IPS-20b (cell line): ENCODE results near the gene PA2G4.

Source experiments
- H3K27ac ChIP-seq: one replicate; pipeline ENCODE4 v1.5.1; 2013; ENCODE audit warnings: low read length
- H3K27me3 ChIP-seq: 2 replicates; pipeline ENCODE4 v1.6.1; 2013; ENCODE audit warnings: mild to moderate bottlenecking, low read length, inconsistent platforms; ENCODE audit not compliant: insufficient read depth
- H3K36me3 ChIP-seq: 2 replicates; pipeline ENCODE4 v1.6.1; 2013; ENCODE audit warnings: low read depth, mild to moderate bottlenecking, inconsistent platforms, low read length, moderate library complexity; ENCODE audit not compliant: insufficient read depth
- H3K4me1 ChIP-seq: 2 replicates; pipeline ENCODE4 v1.6.1; 2013; ENCODE audit warnings: mild to moderate bottlenecking, control low read depth, inconsistent platforms, low read length, moderate library complexity; ENCODE audit not compliant: insufficient read depth
- H3K4me3 ChIP-seq: 2 replicates; pipeline ENCODE4 v1.5.1; 2013; ENCODE audit warnings: mild to moderate bottlenecking, low read length, inconsistent platforms
- H3K9ac ChIP-seq: 2 replicates; pipeline ENCODE4 v1.6.1; 2013; ENCODE audit warnings: low read depth, mild to moderate bottlenecking, inconsistent platforms, low read length, moderate library complexity
- H3K9me3 ChIP-seq: 2 replicates; pipeline ENCODE4 v1.6.1; 2013; ENCODE audit warnings: mild to moderate bottlenecking, low read depth, low read length, inconsistent platforms; ENCODE audit not compliant: insufficient read depth

The PA2G4 gene

GRCh38 chr12:56128670-56129205 is 24.4 kb downstream of the PA2G4 start:
- H3K36me3 ChIP-seq, result peaks cover 35% of the 10 kb centered on the region
- H3K27ac ChIP-seq, result no peak overlapping the region
- H3K4me3 ChIP-seq, result peak overlapping the region; percentile 86
- peaks cover 13% of the 10 kb centered on the region; the same call in 1 of the 2 replicates for H3K4me1 ChIP-seq
- peak overlapping the region; percentile 93 for H3K9ac ChIP-seq
- no peaks in the 10 kb centered on the region for H3K9me3 ChIP-seq
- H3K27me3 ChIP-seq, result no peaks in the 10 kb centered on the region

DNA sequence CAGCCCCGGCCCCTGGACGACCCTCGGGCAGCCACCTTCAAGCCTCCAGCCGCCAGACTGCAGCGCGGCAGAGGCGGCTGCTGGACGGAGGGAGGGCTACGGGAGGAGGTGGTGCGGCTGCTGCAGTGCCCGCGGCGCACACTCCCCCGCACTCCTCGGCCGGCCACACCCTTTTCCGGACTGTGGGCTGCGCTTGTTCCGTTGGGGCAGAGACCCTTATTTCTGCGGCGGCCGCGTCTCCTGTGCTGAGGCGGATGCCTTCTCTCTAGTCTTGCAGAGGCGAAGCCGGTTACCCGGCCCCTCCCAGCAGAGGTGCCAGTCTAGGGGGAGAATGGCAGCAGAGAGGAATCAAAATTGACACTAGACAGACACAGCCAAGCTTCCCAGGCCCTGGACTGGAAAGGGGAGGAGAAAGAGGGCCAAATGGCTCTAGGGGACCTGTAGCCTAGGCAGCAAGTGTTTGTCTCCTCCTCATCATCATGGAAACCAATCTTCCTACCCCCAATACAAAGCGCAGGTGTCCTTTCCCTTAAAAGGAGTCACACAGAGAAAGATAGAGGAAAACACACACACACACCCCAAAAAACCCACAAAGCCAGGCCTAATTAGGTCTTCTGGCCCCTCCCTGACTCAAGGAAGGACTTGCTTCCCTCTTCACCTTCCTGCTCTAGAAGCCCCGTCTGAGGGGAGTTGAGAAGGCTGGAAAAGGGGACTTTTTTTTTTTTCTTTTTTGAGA is 25.0 kb downstream of the PA2G4 start:
- H3K4me1 ChIP-seq, result peaks cover 13% of the 10 kb centered on the region; the same call in 1 of the 2 replicates
- no peaks in the 10 kb centered on the region for H3K27me3 ChIP-seq
- H3K36me3 ChIP-seq, result peaks cover 42% of the 10 kb centered on the region
- H3K27ac ChIP-seq, result no peak overlapping the region
- no peaks in the 10 kb centered on the region for H3K9me3 ChIP-seq
- peak overlapping the region; percentile 86 for H3K4me3 ChIP-seq
- peak overlapping the region; percentile 93 for H3K9ac ChIP-seq

- H3K4me3 ChIP-seq, result peak overlapping the region; percentile 86; the same call in 1 of the 2 replicates
- no peak overlapping the region for H3K27ac ChIP-seq
These were observed 25.7 kb downstream of the PA2G4 start for GRCh38 chr12:56129942-56130495.

DNA sequence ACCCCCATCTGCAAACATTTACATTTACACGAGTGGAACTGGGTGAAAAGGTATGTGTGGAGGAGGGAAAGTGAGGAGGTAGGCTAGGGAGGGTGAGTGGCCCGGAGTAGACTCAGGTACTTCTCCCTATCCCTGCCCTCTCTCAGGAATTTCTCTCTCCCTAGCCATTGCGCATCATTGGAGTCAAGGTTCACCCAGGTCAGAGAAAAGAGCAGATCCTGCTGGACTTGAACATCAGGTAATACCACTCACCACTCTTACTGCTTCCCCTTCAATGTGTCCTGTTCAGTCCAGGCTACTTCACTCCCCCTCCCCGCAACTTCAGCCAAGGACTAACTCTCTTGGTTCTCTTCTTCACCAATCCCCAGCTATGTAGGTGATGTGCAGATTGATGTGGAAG is 26.5 kb downstream of the PA2G4 start:
- Histone ChIP-seq H3K9ac (no peak overlapping the region), H3K36me3 (peaks cover 57% of the 10 kb centered on the region), H3K27me3 (no peaks in the 10 kb centered on the region), H3K9me3 (no peaks in the 10 kb centered on the region), H3K27ac (no peak overlapping the region), H3K4me3 (no peak overlapping the region), H3K4me1 (peaks cover 13% of the 10 kb centered on the region; the same call in 1 of the 2 replicates)

More at GRCh38 chr12:56129942-56130495, 25.7 kb downstream of the PA2G4 start:
- Histone ChIP-seq H3K27me3 (no peaks in the 10 kb centered on the region), H3K9me3 (no peaks in the 10 kb centered on the region), H3K36me3 (peaks cover 48% of the 10 kb centered on the region), H3K4me1 (peaks cover 13% of the 10 kb centered on the region; the same call in 1 of the 2 replicates), H3K9ac (peak overlapping the region; percentile 93; the same call in 1 of the 2 replicates)

- H3K4me1 ChIP-seq, result no peaks in the 10 kb centered on the region
- no peak overlapping the region for H3K27ac ChIP-seq
- no peak overlapping the region for H3K4me3 ChIP-seq
- H3K36me3 ChIP-seq, result peaks cover 97% of the 10 kb centered on the region
- H3K9me3 ChIP-seq, result no peaks in the 10 kb centered on the region
- no peaks in the 10 kb centered on the region for H3K27me3 ChIP-seq
- H3K9ac ChIP-seq, result no peak overlapping the region
These were observed 30.5 kb downstream of the PA2G4 start for GRCh38 chr12:56134897-56135296.

DNA sequence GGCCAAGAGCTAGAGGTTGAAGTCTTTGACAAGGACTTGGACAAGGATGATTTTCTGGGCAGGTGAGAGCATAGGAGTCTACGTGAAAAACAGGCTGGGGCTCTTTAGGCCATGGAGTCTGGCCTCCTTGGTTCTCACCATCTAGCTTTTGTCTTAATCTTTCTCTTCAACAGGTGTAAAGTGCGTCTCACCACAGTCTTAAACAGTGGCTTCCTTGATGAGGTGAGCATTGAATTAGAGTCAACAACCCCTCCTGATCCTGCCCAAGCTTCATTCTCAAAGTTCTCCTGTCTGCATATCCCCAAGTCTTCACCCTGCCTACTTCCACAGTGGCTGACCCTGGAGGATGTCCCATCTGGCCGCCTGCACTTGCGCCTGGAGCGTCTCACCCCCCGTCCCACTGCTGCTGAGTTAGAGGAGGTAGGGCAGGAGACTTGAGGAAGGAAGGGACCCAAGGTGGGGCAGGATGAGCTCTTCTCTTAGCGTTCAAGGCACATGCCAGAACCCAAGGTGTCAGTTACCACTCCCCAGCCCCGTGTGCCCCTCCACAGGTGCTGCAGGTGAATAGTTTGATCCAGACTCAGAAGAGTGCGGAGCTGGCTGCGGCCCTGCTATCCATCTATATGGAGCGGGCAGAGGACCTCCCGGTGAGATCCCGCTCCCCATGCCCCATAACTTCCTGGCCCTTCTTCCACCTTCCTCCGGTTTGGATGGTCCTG is 33.7 kb downstream of the PA2G4 start:
- no peak overlapping the region for H3K4me3 ChIP-seq
- no peaks in the 10 kb centered on the region for H3K9me3 ChIP-seq
- H3K27me3 ChIP-seq, result no peaks in the 10 kb centered on the region
- H3K9ac ChIP-seq, result no peak overlapping the region
- H3K36me3 ChIP-seq, result peaks cover 97% of the 10 kb centered on the region
- H3K4me1 ChIP-seq, result no peaks in the 10 kb centered on the region
- H3K27ac ChIP-seq, result no peak overlapping the region

DNA sequence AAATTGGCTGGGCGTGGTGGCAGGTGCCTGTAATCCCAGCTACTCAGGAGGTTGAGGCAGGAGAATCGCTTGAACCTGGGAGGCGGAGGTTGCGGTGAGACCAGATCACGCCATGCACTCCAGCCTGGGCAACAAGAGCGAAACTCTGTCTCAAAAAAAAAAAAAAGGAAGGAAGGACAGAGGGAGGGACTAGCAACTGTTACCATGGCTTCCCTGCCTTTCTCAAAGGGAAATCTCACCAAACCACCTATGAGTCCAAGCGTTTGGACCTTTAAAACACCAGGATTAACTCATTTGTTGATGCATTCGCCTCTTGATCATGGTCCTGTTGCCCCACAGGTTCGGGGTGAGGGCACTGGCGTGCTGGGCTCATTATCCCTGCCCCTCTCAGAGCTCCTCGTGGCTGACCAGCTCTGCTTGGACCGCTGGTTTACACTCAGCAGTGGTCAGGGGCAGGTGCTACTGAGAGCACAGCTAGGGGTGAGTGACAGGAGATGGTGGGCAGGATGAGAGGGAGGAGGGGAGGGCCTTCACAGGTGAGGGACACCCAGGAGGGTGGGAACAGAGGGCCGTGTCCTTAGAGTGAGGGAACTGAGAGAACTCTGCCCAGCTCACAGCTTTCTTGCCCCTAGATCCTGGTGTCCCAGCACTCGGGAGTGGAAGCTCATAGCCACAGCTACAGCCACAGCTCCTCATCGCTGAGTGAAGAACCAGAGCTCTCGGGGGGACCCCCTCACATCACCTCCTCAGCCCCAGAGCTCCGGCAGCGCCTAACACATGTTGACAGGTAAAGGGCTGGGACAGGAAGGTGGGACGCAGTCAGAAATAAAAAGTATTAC is 37.8 kb downstream of the PA2G4 start:
- no peak overlapping the region for H3K27ac ChIP-seq
- peaks cover 80% of the 10 kb centered on the region for H3K36me3 ChIP-seq

GRCh38 chr12:56143217-56143616 is 38.9 kb downstream of the PA2G4 start:
- H3K36me3 ChIP-seq, result peaks cover 69% of the 10 kb centered on the region
- H3K4me3 ChIP-seq, result no peak overlapping the region

More for the DNA sequence above, 37.8 kb downstream of the PA2G4 start:
- H3K9ac ChIP-seq, result no peak overlapping the region
- no peaks in the 10 kb centered on the region for H3K4me1 ChIP-seq
- no peaks in the 10 kb centered on the region for H3K27me3 ChIP-seq
- no peaks in the 10 kb centered on the region for H3K9me3 ChIP-seq
- no peak overlapping the region for H3K4me3 ChIP-seq

GRCh38 chr12:56143870-56144269 is 39.5 kb downstream of the PA2G4 start:
- no peaks in the 10 kb centered on the region for H3K4me1 ChIP-seq
- H3K27me3 ChIP-seq, result no peaks in the 10 kb centered on the region
- H3K9ac ChIP-seq, result no peak overlapping the region
- no peaks in the 10 kb centered on the region for H3K9me3 ChIP-seq
- H3K36me3 ChIP-seq, result peaks cover 63% of the 10 kb centered on the region
- H3K27ac ChIP-seq, result no peak overlapping the region
- H3K4me3 ChIP-seq, result no peak overlapping the region

More at GRCh38 chr12:56143217-56143616, 38.9 kb downstream of the PA2G4 start:
- no peaks in the 10 kb centered on the region for H3K27me3 ChIP-seq
- H3K9ac ChIP-seq, result no peak overlapping the region
- H3K9me3 ChIP-seq, result no peaks in the 10 kb centered on the region
- no peak overlapping the region for H3K27ac ChIP-seq
- no peaks in the 10 kb centered on the region for H3K4me1 ChIP-seq

DNA sequence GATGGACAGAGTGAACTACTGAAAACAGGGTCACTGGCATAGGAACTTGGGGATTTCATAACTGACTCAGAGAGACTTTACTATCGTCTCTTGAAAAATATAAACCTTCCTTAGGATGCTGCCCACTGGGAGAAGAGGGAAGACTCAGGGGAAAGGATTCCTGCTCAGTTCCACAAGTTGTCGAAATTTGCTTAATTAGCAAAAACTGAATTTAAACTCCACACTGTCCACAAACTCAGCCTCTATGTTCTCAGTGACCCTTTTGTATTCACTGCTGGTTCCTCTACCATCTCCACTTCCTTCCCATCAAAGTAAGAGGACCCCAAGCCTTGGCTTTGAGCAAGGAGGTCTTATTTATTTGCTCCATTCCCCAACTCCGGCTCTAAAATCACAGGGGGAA is 40.9 kb downstream of the PA2G4 start:
- Histone ChIP-seq H3K36me3 (peaks cover 54% of the 10 kb centered on the region), H3K4me1 (no peaks in the 10 kb centered on the region), H3K27ac (no peak overlapping the region), H3K9me3 (no peaks in the 10 kb centered on the region), H3K4me3 (no peak overlapping the region), H3K27me3 (no peaks in the 10 kb centered on the region), H3K9ac (no peak overlapping the region)
